HFFc6 (cell line): ENCODE measurements around the gene MRTFB. TPM values are rescaled to one million over a fixed set of nuclear protein-coding genes. Genes with fewer than 3 reads are reported as not detected.

Source experiments
- DNase-seq: peaks from one replicate; pipeline ENCODE4 v3.0.0-alpha.2; 2018
- H3K27ac Mint-ChIP-seq: 2 replicates; pipeline ENCODE4 v1.8.0; 2020; ENCODE audit warnings: mild to moderate bottlenecking, mixed read lengths
- H3K27me3 Mint-ChIP-seq: 2 replicates; pipeline ENCODE4 v1.8.0; 2021; ENCODE audit warnings: mild to moderate bottlenecking, moderate library complexity, mixed read lengths; ENCODE audit not compliant: insufficient read depth
- H3K36me3 Mint-ChIP-seq: 2 replicates; pipeline ENCODE4 v1.8.0; 2021; ENCODE audit warnings: low read depth, mixed read lengths
- H3K4me1 Mint-ChIP-seq: 2 replicates; pipeline ENCODE4 v1.8.0; 2020; ENCODE audit warnings: low read depth, mixed read lengths
- H3K4me3 Mint-ChIP-seq: 2 replicates; pipeline ENCODE4 v1.8.0; 2020; ENCODE audit warnings: mild to moderate bottlenecking, moderate library complexity, mixed read lengths
- H3K9me3 Mint-ChIP-seq: 2 replicates; pipeline ENCODE4 v1.8.0; 2020; ENCODE audit warnings: mild to moderate bottlenecking, mixed read lengths
- CTCF ChIP-seq: fragments of 200-600 bp; sonication (generic); IDR thresholded peaks from 2 replicates; pipeline ENCODE4 v1.5.0; 2021; ENCODE audit warnings: antibody characterized with exemption, mild to moderate bottlenecking
- total RNA-seq, 6 experiments: library from RNA; stranded (reverse); fragmentation: NEBNext Ultra II Directional; extraction: Animal tissue kit (Norgen Biotek cat#: 25700); gene quantifications; 2 replicates in 1 of 6; 3 replicates in 5 of 6; pipeline ENCODE4 v1.2.3, GENCODE V29; 2021

Gene MRTFB
- total RNA-seq, 6 experiments from 2014 or later: 10.3 to 16.9 (median 14.0) TPM

DNA sequence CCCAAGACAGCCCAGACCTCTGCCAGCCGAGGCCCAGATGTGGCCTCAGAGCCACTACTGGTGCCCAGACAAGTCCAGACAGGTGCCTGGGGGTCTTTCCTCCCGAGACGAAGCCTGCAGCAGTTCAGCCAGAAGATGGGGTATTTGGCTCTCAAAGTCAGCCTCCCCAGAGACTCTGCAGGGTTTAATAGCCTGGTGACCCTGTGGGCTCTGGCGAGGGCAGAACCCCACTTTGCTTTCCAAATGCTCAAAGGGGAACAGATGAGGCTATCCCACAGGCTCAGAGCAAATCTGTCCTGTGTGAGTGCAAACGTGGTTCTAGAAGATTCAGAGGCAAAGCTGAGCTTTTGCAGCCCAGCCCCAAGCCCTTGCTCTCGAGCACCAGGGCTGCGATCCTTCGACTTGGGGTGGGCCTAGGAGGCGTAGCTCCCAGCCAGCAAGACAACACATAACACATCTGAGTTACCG, 236.0 kb downstream of the MRTFB start:
- no peaks in the 10 kb centered on the region; the same call in none of the 2 replicates for H3K27me3 Mint-ChIP-seq
- no peak for TF ChIP-seq CTCF
- peak overlapping the region; percentile 95 for H3K27ac Mint-ChIP-seq
- DNase-seq: no peak
- no peak overlapping the region for H3K4me3 Mint-ChIP-seq
- H3K36me3 Mint-ChIP-seq: no peaks in the 10 kb centered on the region; the same call in 1 of the 2 replicates
- peaks cover 63% of the 10 kb centered on the region for H3K4me1 Mint-ChIP-seq
- no peaks in the 10 kb centered on the region for H3K9me3 Mint-ChIP-seq

- Mint-ChIP-seq H3K27ac (peak overlapping the region; percentile 95), H3K4me1 (peaks cover 63% of the 10 kb centered on the region)
- no peak for DNase-seq
Measured at GRCh38 chr16:14307527-14308367, 236.6 kb downstream of the MRTFB start.

DNA sequence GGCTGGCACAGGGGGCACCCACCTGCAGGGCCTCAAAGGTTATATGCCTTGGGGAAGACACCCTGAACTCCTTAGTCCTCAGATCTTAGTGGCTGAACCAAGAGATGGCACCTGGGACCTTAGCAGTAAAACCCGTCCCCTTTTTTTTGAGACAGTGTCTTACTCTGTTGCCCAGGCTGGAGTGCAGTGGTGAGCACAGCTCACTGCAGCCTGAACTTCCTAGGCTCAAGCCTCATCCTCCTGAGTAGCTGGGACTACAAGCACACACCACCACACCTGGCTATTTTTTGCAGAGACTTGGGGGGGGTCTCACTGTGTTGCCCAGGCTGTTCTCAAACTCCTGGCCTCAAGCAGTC, 237.2 kb downstream of the MRTFB start:
- no peaks in the 10 kb centered on the region; the same call in 1 of the 2 replicates for H3K27me3 Mint-ChIP-seq
- H3K4me1 Mint-ChIP-seq: peaks cover 63% of the 10 kb centered on the region
- peak overlapping the region; percentile 83 for H3K4me3 Mint-ChIP-seq
- TF ChIP-seq CTCF: 0 out of 2 replicates have a peak, but pooled peaks have one; percentile 16
- no peak for DNase-seq
- no peaks in the 10 kb centered on the region; the same call in 1 of the 2 replicates for H3K36me3 Mint-ChIP-seq
- no peaks in the 10 kb centered on the region for H3K9me3 Mint-ChIP-seq
- H3K27ac Mint-ChIP-seq: peak overlapping the region; percentile 95

More at GRCh38 chr16:14307527-14308367, 236.6 kb downstream of the MRTFB start:
- no peak for TF ChIP-seq CTCF
- Mint-ChIP-seq H3K4me3 (peak overlapping the region; percentile 50), H3K36me3 (no peaks in the 10 kb centered on the region; the same call in 1 of the 2 replicates), H3K9me3 (no peaks in the 10 kb centered on the region), H3K27me3 (no peaks in the 10 kb centered on the region; the same call in none of the 2 replicates)

DNA sequence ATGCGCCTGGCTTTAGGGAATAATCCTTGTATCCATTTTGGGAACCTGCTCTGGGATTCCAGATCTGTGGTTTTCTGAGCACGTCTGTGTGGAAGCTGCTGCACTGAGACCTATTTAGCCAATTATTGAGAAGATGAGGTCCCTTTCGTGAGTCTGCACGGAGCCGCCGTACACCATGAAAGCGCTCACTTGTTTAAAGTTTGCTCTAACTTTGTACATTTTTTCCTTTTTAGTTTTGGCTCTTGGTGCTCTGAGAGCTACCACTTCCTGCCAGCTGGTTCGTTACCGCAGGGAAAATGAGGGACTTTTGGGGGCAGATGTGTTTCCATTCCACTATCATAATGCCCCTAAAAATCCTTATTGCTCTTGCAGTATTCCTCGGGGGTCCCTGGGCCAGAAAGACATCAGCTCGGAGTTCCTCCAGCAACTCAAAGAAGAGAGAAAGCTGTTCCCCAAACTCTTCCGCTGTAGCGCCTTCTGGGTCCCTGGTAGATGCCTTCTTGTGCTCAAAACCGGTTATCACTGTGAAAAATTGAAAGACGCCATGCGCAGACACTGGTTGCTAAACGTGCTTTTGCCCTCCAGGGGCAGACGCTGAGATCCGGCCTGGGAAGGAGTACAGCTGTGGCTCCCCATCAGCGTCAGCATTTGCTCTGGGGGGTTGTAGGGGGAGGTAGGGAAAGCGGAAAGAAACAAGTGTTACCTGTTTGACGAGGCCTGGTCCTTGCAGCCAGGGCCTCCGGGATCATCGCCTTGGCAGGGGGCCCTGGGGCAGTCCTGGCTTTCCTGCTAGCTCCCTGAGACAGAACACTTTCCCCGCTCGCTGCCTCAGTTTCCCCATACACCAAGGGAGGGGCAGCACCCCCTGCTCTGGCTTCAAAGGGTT, 238.1 kb downstream of the MRTFB start:
- Mint-ChIP-seq H3K27me3 (no peaks in the 10 kb centered on the region; the same call in 1 of the 2 replicates), H3K36me3 (no peaks in the 10 kb centered on the region), H3K4me1 (peaks cover 69% of the 10 kb centered on the region), H3K27ac (peak overlapping the region; percentile 95), H3K9me3 (no peaks in the 10 kb centered on the region), H3K4me3 (peak overlapping the region; percentile 83)
- DNase-seq: peak; percentile 67
- TF ChIP-seq CTCF: peak; percentile 49

DNA sequence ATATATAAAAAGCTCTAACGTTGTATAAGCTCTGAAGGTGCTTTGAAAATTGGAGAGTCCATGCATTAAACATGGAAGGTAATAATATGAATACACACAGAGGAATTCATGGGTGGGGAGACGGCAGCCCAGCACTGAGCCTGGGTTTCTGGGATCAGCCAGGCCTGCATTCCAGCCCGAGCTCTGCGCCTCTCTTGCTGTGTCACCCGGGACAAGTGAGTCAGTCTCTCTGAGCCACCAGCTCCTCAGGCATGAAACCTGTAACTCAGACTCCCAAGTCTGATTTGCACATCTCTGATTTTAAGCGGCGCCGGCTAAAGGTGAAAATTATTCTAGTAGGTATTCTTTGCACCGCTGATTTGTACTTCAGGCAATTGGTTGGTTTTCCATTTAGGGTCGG, 238.8 kb downstream of the MRTFB start:
- H3K27ac Mint-ChIP-seq: peak overlapping the region; percentile 95
- no peaks in the 10 kb centered on the region for H3K36me3 Mint-ChIP-seq
- no peak for TF ChIP-seq CTCF
- peaks cover 69% of the 10 kb centered on the region for H3K4me1 Mint-ChIP-seq
- no peaks in the 10 kb centered on the region for H3K9me3 Mint-ChIP-seq
- no peaks in the 10 kb centered on the region; the same call in 1 of the 2 replicates for H3K27me3 Mint-ChIP-seq
- peak; percentile 92 for DNase-seq
- peak overlapping the region; percentile 83 for H3K4me3 Mint-ChIP-seq
